Left kidney (tissue), 8 donors: ENCODE measurements around the gene AOAH. TPM values are rescaled to one million over a fixed set of nuclear protein-coding genes. Genes with fewer than 3 reads are reported as not detected.

Experiments
- DNase-seq: peaks from one replicate; pipeline ENCODE4 v3.0.0-alpha.2; 2013
- long read RNA-seq, 8 donors: transcript quantifications; one replicate each; lab custom pipeline, GENCODE V29; 2026
- polyA plus RNA-seq: library from polyadenylated mRNA; unstranded; fragments of 120-200 nt; gene quantifications from one replicate; pipeline ENCODE4 v1.2.1, GENCODE V29; 2013; ENCODE audit not compliant: insufficient read length

Gene AOAH
- polyA plus RNA-seq: 1.7 TPM
- long read RNA-seq, donor 1: 0 reads
- long read RNA-seq, donor 2: 0 reads
- long read RNA-seq, donor 3: 0 reads
- long read RNA-seq, donor 4: 0 reads
- long read RNA-seq, donor 5: 0 reads
- long read RNA-seq, donor 6: 0 reads
- long read RNA-seq, donor 7: 0 reads
- long read RNA-seq, donor 8: 0 reads

GRCh38 chr7:36723951-36724664, at the start of gene AOAH:
Gene AOAH, minus strand, starts transcription at chr7:36724494. Its CDS starts 346 bp downstream, at chr7:36724148.
- DNase-seq: no peak

- no peak for DNase-seq
Measured at GRCh38 chr7:36766451-36766850, 42.2 kb upstream of the AOAH start.

GRCh38 chr7:36765605-36766004, 41.3 kb upstream of the AOAH start:
- DNase-seq: no peak

- no peak for DNase-seq
Measured at GRCh38 chr7:36764929-36765328, 40.6 kb upstream of the AOAH start.

- DNase-seq: no peak
Measured at GRCh38 chr7:36763132-36763816, 39.0 kb upstream of the AOAH start.

GRCh38 chr7:36762394-36762793, 38.1 kb upstream of the AOAH start:
- no peak for DNase-seq

GRCh38 chr7:36761835-36762234, 37.5 kb upstream of the AOAH start:
- no peak for DNase-seq

GRCh38 chr7:36760856-36761762, 36.8 kb upstream of the AOAH start:
- no peak for DNase-seq

GRCh38 chr7:36758879-36759278, 34.6 kb upstream of the AOAH start:
- no peak for DNase-seq

GRCh38 chr7:36755484-36755883, 31.2 kb upstream of the AOAH start:
- no peak for DNase-seq

GRCh38 chr7:36752026-36752711, 27.9 kb upstream of the AOAH start:
- DNase-seq: no peak

- no peak for DNase-seq
Measured at GRCh38 chr7:36750451-36750850, 26.2 kb upstream of the AOAH start.

- DNase-seq: no peak
Measured at GRCh38 chr7:36749282-36749960, 25.1 kb upstream of the AOAH start.

GRCh38 chr7:36748017-36748487, 23.8 kb upstream of the AOAH start:
- DNase-seq: no peak

- peak; percentile 12 for DNase-seq
Measured at GRCh38 chr7:36747280-36748016, 23.2 kb upstream of the AOAH start.

GRCh38 chr7:36746347-36746746, 22.1 kb upstream of the AOAH start:
- no peak for DNase-seq

GRCh38 chr7:36742911-36743775, 18.8 kb upstream of the AOAH start:
- no peak for DNase-seq

GRCh38 chr7:36741866-36742265, 17.6 kb upstream of the AOAH start:
- no peak for DNase-seq

GRCh38 chr7:36739351-36739750, 15.1 kb upstream of the AOAH start:
- no peak for DNase-seq
